ENCODE results near the gene DOHH. TPM values are rescaled to one million over a fixed set of nuclear protein-coding genes. Genes with fewer than 3 reads are reported as not detected.

DOHH gene
- total RNA-seq, 1 experiment from 2014 or later: 12.3 TPM

GRCh38 chr19:3492919-3493318 lies 7.6 kb downstream of the DOHH start:
- H3K36me3 ChIP-seq: peaks cover 7% of the 10 kb centered on the region; the same call in 1 of the 2 replicates
- no peaks in the 10 kb centered on the region for H3K27me3 ChIP-seq

GRCh38 chr19:3492131-3492839 lies 8.2 kb downstream of the DOHH start:
- Histone ChIP-seq H3K4me1 (no peaks in the 10 kb centered on the region), H3K27ac (no peak overlapping the region), H3K9me3 (replicated peaks) (no peaks in the 10 kb centered on the region), H3K4me3 (no peak overlapping the region), H3K36me3 (peaks cover 7% of the 10 kb centered on the region; the same call in 1 of the 2 replicates), H3K27me3 (no peaks in the 10 kb centered on the region)
- no peak for DNase-seq

More at GRCh38 chr19:3492919-3493318, 7.6 kb downstream of the DOHH start:
- H3K9me3 ChIP-seq (replicated peaks): no peaks in the 10 kb centered on the region
- no peak overlapping the region for H3K27ac ChIP-seq
- no peak overlapping the region for H3K4me3 ChIP-seq
- no peaks in the 10 kb centered on the region for H3K4me1 ChIP-seq
- no peak for DNase-seq

GRCh38 chr19:3491396-3492119 lies 8.9 kb downstream of the DOHH start:
- Histone ChIP-seq H3K36me3 (peaks cover 7% of the 10 kb centered on the region; the same call in 1 of the 2 replicates), H3K27ac (no peak overlapping the region), H3K4me3 (no peak overlapping the region), H3K9me3 (replicated peaks) (no peaks in the 10 kb centered on the region), H3K27me3 (no peaks in the 10 kb centered on the region), H3K4me1 (no peaks in the 10 kb centered on the region)
- no peak for DNase-seq

GRCh38 chr19:3483226-3483628 lies 17.2 kb downstream of the DOHH start, which contains the start of gene SMIM44:
TSS of gene SMIM44 (minus strand) at chr19:3483441. CDS start at chr19:3483403, 38 bp downstream.
- DNase-seq: no peak
- no peaks in the 10 kb centered on the region for H3K9me3 ChIP-seq (replicated peaks)
- peak within 1 kb of the TSS; percentile 17; the same call in 1 of the 2 replicates for H3K4me3 ChIP-seq
- no peaks in the 10 kb centered on the region for H3K36me3 ChIP-seq
- peaks cover 3% of the 10 kb centered on the region; the same call in 1 of the 2 replicates for H3K4me1 ChIP-seq
- peaks cover 38% of the 10 kb centered on the region for H3K27me3 ChIP-seq
- no peak within 1 kb of the TSS for H3K27ac ChIP-seq

- Histone ChIP-seq H3K9me3 (replicated peaks) (no peaks in the 10 kb centered on the region), H3K27ac (no peak overlapping the region), H3K4me3 (peak overlapping the region; percentile 17; the same call in 1 of the 2 replicates), H3K27me3 (peaks cover 38% of the 10 kb centered on the region), H3K36me3 (no peaks in the 10 kb centered on the region), H3K4me1 (peaks cover 3% of the 10 kb centered on the region; the same call in 1 of the 2 replicates)
- DNase-seq: no peak
Measured at GRCh38 chr19:3482507-3483225, 17.8 kb downstream of the DOHH start.

- Histone ChIP-seq H3K4me3 (no peak overlapping the region), H3K27ac (no peak overlapping the region), H3K36me3 (no peaks in the 10 kb centered on the region), H3K27me3 (peaks cover 38% of the 10 kb centered on the region), H3K4me1 (peaks cover 3% of the 10 kb centered on the region; the same call in 1 of the 2 replicates), H3K9me3 (replicated peaks) (no peaks in the 10 kb centered on the region)
- DNase-seq: no peak
Measured at GRCh38 chr19:3481241-3482090, 19.0 kb downstream of the DOHH start.

- Histone ChIP-seq H3K9me3 (replicated peaks) (no peaks in the 10 kb centered on the region), H3K27ac (no peak within 1 kb of the TSS), H3K4me1 (peaks cover 3% of the 10 kb centered on the region; the same call in 1 of the 2 replicates), H3K27me3 (peaks cover 38% of the 10 kb centered on the region), H3K4me3 (no peak within 1 kb of the TSS), H3K36me3 (no peaks in the 10 kb centered on the region)
- no peak for DNase-seq
Measured at GRCh38 chr19:3480383-3481091, 19.9 kb downstream of the DOHH start, which contains the start of gene SMIM24. TSS of gene SMIM24 (minus strand) at chr19:3480525. CDS start at chr19:3480463, 62 bp downstream.

- Histone ChIP-seq H3K27me3 (peaks cover 38% of the 10 kb centered on the region), H3K4me1 (peaks cover 3% of the 10 kb centered on the region; the same call in 1 of the 2 replicates), H3K36me3 (no peaks in the 10 kb centered on the region), H3K27ac (no peak overlapping the region), H3K9me3 (replicated peaks) (no peaks in the 10 kb centered on the region), H3K4me3 (no peak overlapping the region)
- DNase-seq: peak; percentile 43 to 48
Measured at GRCh38 chr19:3479834-3480215, 20.6 kb downstream of the DOHH start.

- no peak overlapping the region for H3K27ac ChIP-seq
- H3K4me3 ChIP-seq: no peak overlapping the region
- peaks cover 38% of the 10 kb centered on the region for H3K27me3 ChIP-seq
- H3K4me1 ChIP-seq: peaks cover 3% of the 10 kb centered on the region; the same call in 1 of the 2 replicates
- H3K9me3 ChIP-seq (replicated peaks): no peaks in the 10 kb centered on the region
- no peaks in the 10 kb centered on the region for H3K36me3 ChIP-seq
- peak; percentile 43 to 45 for DNase-seq
Measured at GRCh38 chr19:3479177-3479833, 21.2 kb downstream of the DOHH start.

GRCh38 chr19:3478409-3479176 lies 21.9 kb downstream of the DOHH start:
- Histone ChIP-seq H3K27ac (no peak overlapping the region), H3K36me3 (no peaks in the 10 kb centered on the region), H3K9me3 (replicated peaks) (no peaks in the 10 kb centered on the region), H3K4me3 (no peak overlapping the region), H3K27me3 (peaks cover 33% of the 10 kb centered on the region), H3K4me1 (peaks cover 3% of the 10 kb centered on the region; the same call in 1 of the 2 replicates)
- DNase-seq: no peak

GRCh38 chr19:3477951-3478350 lies 22.5 kb downstream of the DOHH start:
- Histone ChIP-seq H3K9me3 (replicated peaks) (no peaks in the 10 kb centered on the region), H3K4me1 (peaks cover 1% of the 10 kb centered on the region; the same call in 1 of the 2 replicates), H3K4me3 (no peak overlapping the region), H3K36me3 (no peaks in the 10 kb centered on the region), H3K27ac (no peak overlapping the region), H3K27me3 (peaks cover 27% of the 10 kb centered on the region)
- no peak for DNase-seq

- Histone ChIP-seq H3K9me3 (replicated peaks) (no peaks in the 10 kb centered on the region), H3K4me3 (no peak overlapping the region), H3K27me3 (peaks cover 25% of the 10 kb centered on the region), H3K27ac (no peak overlapping the region), H3K4me1 (no peaks in the 10 kb centered on the region), H3K36me3 (no peaks in the 10 kb centered on the region)
- no peak for DNase-seq
Measured at GRCh38 chr19:3477506-3477905, 23.0 kb downstream of the DOHH start.

Measured in SJCRH30 (cell line).